Measurements from ENCODE around the gene THSD7A.
A peak's percentile ranks its signal among the peaks of the same experiment; 100 is the strongest.

THSD7A gene

DNA sequence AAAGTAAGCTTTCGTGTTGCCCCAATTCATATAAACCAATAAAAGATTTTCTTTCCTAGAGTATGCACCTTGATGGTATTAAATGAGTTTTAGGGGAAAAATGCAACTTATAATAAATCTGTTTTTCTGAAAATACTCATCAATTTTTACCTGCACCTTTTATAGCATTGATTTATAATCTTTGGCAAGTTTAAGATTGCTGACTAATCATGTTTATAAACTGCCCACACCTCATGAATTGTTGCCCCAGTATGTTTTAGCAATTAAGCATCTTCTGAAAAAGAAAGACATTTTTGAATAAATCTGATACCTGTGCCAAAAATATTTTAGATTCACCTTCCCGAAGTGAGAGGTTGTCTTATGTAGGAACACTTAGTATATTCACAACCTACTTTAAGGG is 420.0 kb downstream of the THSD7A start:
- no peak for DNase-seq (ENCODE audit: low spot score)

DNA sequence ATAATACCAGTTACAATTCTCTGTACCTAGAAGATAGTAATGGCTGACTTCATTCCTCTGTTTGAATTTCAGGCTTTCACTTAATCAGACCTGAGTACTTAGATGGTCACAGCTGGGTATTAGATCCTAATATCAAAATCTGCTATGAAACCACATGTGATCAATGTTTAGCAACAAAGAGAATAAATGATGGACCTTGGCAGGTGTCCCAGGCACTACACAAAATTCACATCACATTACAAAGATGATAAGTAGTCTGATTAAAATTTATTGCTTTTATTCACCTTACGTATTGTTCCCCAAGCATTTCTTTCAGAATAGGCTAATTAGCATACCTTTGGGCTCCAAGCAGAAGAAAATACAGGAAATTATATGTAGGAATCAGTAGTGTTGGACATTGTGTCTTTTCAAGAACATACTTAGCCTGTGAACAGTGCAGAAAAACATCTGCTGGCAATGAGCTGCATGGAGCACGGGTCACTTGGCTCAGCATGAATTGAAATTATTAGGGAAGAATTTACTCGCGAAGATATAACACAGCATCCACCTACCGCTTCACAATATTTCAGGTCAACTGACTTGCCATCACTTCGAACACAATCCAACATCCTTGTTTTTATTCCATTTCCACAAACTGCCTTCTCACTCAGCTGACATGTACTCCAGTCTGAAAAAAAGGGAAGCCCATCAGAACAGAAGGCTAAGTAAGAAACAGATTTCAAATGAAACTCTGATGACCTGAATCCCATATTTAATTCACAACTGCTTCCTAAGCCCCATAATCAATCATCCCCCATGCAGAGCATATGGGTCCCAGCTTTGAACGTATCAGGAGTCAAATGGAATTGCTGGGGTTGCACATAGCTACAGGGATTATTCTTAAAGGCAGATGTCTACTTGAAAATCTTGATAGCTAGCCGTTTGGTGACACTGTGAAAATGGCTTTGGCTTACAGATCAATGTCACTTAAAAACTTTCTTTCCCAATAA is 421.0 kb downstream of the THSD7A start:
- no peak for DNase-seq (ENCODE audit: low spot score)

DNA sequence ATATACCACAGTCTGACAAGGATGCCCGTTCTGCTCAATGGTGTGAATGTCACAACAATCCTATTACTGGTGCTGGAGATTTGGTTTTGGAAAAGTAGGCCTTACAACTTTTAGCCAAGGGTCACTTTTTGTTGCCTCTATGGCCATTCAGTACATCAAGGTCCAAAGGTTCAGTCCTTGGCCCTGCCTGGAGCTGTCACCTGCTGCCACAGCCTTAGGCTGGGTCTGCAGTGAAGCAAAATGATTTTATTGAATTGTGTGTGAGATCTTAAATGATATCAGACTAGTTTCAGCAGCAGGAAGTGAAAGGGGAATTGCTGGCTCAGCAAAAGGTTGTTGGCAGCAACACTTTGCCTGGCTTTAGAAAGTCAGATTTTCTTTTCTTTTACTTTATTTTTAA is 427.6 kb downstream of the THSD7A start:
- no peak for DNase-seq (ENCODE audit: low spot score)

DNA sequence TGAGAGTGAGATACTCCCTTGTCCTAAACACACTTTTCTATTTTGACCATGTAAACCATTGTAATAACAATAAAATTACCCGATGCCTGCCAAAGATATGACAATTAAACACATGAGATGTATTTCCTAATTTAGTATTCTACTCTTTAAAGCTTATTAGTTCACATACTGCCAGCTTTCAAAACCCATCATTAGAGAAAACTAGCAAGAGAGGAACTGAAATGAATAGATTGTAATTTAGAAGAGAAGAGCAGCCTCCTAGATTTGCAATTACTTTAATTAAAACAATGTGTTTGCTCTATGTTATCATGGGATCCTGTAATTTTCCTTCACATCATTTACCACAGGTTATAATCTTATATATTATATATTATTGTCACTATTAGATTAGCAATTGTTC is 428.2 kb downstream of the THSD7A start:
- DNase-seq (ENCODE audit: low spot score): no peak

DNA sequence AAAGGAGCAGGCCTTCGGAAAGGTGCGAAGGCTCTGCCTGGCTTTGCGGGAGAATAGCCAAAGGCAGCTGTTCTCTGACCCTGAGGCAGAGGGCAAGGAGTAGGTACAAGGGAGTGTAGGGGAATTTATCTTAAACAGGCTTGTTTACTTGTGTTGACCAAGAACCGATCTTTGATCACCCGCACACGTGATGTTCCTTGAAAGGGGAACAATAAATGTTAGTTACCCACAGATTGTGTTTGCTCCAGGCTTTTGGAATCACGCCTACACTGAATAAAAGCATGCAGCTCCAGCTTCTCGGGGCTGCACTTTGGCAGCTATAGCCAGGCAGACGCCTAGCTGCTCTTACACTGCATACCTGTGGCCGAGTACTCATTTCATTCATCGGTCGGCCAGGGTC is 437.6 kb downstream of the THSD7A start:
- DNase-seq (ENCODE audit: low spot score): no peak

DNA sequence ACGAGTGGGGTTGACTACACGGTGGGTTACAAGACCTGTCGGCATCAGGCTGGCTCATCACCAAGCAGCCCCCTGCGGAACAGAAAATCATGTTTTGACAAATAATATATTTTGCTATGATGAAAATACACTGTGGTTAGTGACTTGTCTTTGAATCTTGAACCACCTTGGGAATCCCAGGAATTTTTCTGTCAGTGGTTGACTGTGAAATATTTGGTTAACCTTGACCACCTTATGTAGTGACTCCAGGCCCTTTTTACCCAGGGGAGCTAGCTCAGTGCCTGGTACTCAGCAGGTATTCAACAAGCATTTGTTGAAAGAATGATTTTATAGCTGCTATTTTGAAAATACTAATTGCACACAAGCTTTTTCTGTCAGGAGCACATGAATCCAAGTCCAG is 452.4 kb downstream of the THSD7A start:
- no peak for DNase-seq (ENCODE audit: low spot score)

DNA sequence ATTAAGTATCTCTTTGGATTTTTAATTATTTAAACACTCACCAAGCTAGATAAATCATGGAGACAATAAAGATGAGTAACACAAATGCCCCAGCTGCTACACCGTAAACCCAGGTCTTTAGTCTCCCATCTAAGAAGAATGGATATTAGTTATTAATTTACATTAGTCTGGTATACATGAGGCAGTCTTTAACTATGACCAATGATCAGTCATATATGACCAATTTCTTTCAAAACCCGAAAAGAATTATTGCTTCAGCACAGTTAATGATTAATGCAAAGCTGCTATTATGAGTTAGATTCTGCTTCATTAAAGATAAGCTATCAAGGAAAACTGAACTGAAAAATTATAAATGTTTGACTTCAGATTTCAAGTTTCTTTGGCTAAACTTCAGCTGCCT is 455.5 kb downstream of the THSD7A start:
- DNase-seq (ENCODE audit: low spot score): no peak

DNA sequence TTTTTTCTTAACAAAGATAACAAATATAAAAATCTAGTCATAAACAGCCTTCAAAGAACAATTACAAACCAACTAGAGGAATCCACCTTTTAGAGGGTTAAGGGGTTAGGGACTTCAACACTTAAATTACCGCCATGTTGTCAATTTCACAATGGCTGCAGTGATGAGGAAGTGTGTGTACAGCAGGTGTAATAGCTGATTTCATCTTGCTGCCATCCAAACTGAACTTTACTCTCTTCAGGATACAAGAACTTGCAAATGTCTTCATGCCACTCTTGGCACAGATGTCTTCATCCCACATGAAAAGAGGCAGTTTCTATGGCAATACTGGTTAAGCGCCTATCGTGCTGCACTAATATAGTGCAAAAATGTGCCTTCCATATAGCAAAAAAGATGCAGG is 457.4 kb downstream of the THSD7A start:
- DNase-seq (ENCODE audit: low spot score): no peak

DNA sequence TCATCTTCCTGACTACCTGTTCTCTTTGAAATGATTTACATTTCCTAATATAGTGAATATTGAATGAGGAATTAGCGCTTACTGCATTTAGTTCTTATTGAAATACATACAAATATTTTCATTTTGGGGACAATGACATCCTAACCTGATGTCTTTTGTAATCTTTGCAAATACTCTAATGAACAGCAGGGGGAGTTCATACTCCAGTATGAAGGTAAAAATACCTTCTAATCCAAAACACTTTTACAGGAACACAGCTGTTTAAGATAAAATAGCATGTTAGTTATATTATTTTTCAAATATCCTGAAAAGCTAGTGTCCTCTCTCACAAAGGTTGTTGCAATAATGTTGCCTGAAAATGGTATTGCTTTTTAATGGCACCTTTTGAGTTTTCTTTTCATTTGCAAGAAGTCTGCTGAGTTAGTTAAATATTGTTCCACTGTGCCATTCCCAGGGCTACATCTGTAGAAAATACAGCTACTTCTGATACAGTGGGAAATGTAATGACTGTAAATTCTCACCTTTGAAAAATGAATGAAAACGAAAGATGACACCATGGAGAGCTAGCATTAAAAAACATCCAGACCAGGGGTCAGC is 458.4 kb downstream of the THSD7A start:
- no peak for DNase-seq (ENCODE audit: low spot score)

DNA sequence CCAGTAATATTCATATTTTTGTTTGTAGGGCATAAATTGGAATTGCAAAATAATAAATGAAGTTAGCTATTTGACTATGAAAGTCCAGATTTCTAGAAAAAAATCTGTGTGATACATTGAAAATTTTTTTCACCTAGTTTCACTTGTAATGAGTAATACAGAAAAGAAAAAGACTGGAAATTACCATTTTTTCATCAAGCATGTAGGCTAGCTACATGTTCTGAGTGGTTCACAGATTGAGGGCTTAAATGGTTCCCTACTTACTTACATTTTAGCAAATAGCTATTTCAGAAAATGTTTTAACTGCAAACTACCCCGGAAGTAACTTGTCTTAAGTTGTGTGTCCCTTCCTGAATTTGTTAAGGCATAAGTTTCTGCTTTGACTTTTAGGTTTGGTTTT is 462.3 kb downstream of the THSD7A start:
- no peak for DNase-seq (ENCODE audit: low spot score)

DNA sequence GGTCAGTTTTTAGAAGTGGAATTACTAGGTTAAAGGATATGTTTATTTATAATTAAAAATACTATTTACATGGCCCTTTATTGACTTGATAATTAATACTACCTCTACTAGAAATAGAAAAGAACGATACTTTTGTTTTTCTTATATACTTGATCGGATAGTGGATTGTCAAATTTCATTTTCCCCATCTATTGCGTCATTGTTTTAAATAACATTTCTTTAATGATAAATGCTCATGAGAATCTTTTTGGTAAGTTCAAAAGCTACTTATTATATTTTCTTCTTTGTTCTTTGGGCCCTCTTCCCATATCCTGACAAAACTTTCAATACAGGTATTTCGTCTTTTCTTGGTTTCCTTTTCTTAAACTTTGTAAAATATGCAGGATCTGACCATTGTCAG is 465.9 kb downstream of the THSD7A start:
- no peak for DNase-seq (ENCODE audit: low spot score)

DNA sequence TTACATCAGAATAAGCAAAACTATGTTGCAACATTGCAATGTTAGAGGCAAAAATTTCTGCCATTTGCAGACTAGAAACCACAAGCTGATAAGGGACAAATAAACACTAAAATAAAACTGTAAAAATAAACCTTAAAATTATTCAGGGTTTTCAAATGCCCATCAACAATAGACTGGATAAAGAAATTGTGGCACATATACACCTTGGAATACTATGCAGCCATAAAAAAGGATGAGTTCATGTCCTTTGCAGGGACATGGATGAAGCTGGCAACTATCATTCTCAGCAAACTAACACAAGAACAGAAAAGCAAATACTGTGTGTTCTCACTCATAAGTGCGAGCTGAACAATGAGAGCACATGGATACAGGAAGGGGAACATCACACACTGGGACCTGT is 473.4 kb downstream of the THSD7A start:
- DNase-seq (ENCODE audit: low spot score): no peak

DNA sequence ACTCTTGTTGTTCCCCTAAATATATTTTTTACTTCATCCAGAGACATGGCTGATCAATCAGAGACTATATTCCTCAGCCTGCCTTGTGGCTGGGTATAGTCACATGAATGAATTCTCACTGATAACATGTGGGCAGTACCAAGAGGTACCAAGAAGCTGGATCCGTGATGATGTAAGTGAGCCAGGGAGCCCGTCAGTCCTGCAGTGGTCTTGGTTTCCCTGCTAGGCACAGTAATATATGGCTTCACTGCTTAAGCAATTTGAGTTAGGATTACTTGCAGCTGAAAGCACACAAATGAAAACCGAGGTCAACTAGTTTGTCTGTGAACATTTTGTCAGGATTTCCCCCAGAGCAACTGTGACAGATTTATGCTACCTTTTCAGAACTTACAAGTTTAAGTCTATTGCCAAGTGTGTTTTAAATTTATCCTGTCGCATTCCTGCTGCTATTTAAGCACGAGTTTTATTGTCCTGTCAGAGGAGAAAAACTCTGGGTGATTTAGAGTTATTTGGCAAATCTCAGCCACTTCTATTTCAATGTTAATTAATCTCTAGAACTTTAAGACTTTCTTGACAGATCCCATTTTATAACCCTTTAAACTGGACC is 476.5 kb downstream of the THSD7A start:
- DNase-seq (ENCODE audit: low spot score): no peak

DNA sequence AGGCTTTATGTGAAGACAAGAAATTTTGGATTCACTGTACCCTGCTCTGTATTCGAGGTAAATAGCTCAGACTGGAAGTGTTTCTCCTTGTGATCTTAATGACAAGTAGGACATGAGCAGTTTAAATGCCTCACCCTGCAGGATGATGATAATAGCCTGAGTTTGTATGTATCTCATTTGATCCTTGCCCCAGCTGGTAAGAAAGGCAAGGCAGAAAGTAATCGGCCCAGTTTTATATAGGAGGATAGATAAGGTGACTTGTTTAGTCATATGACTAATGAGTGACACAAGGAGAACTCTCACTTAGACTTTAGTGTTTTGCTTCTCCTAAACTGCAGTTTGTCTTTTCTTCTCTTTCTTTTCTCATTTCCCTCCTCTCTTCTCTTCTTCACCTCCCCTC is 485.7 kb downstream of the THSD7A start:
- no peak for DNase-seq (ENCODE audit: low spot score)

DNA sequence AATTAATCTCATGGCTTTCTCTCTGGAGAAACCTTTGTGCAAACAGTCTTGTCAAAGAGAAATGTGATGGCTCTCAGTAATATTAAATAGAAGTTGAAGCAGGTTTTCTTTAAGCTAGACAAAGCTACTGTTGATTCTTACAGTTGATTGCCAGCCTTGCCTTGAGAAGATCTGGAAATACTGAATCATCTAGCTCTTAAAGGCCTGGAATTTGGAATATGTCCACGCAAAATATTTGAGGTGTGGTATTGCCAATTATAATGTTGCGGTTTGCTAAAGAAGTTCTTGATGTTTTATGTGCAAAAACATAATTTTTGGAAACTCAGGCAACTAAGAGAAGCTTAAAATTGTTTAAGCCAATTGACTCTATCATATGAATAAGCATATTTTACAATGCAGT is 486.4 kb downstream of the THSD7A start:
- DNase-seq (ENCODE audit: low spot score): peak; percentile 38

DNA sequence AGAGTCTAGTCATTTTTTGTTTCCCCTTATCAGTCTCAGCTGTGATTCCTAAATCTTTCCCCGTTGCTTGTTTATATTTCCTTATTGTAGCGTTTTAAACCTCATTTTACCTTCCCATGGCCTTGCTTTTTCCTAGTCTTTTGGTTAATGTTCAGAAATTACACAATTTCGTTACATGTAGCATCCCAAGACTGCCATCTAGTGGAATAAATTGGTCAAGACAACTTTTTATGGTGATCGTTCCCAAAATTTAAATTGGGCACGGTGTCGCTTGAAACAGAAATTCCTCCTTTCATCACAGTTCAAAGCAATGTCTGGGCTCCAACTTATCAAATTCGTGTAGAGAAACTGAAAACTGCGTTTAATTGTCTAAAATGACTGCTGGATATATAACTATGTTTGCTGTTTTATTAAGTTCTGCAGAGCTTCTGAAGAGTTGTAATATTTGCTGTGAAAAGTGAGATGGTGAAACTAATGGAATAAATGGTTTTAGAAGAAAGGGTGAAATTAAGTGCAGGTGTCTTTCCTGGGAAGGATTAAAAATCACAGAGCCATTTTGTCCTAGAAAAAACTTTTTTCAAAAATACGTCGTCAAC is 488.1 kb downstream of the THSD7A start:
- peak; percentile 45 for DNase-seq (ENCODE audit: low spot score)

DNA sequence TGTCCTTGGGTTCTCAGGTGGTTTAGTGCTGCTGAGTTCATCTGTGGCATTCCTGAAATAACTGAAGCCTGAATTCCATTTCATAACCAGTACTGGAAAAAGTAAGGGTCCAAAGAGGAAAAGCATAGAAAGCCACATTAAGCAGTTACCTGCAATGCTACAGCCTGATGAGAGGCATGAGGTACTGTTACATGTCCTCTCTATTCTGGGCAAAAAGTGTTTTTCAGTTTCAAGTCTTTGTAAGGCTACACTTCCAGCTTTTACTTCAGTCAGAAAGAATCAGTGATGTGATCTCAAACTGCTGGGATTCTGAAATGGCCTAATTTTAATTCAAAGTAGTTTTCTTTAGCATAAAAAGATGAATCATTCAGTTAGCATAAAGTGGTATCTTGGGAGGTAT is 488.9 kb downstream of the THSD7A start:
- no peak for DNase-seq (ENCODE audit: low spot score)

DNA sequence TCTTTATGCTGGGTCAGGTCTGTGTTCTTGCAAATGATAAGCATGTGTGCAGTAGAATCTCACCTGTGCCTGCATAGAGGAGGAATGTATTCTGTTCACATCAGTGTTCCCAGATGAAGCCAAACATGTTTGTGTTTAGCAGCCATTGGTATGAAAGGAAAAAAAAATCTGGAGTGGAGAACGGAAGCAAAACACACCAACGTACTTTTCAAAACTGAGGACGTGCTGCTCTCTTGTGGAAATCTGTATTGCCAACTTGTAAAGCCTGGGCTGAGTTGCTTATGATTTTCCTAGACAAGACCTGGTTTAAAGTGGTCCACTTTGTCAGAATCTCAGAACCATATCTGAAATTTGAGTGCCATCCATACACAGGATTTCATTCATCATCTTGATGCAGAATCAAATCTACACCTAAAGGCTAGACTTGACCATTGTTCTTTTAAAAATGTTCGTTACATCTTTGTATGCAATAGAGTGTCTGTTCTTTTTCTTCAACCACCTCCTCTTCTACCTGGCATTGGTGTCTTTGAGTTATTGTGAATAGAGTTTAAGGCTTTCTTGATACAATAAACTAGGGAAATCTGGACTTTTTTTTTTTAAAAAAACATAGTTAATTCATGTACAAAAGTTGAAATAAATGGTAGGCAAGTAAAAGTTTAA is 490.6 kb downstream of the THSD7A start:
- DNase-seq (ENCODE audit: low spot score): no peak

DNA sequence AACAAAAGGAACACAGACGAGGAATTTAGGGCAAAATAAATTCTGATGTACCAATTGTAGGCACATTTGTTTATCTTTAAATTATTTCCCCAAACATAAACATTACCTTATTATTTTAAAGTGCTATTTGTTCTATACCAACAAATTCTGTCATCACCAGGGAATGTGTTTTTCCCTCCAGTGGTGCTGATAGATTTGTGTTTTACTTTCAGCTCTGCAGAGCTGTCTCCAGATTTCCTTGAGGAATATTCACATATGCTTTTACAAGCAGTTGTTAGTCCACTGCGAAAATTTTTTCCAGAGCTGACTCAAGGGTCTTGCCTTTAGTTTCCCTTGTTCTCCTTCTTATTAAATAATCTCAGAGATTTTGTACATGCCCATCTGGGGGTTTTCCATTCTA is 495.6 kb downstream of the THSD7A start:
- DNase-seq (ENCODE audit: low spot score): no peak

DNA sequence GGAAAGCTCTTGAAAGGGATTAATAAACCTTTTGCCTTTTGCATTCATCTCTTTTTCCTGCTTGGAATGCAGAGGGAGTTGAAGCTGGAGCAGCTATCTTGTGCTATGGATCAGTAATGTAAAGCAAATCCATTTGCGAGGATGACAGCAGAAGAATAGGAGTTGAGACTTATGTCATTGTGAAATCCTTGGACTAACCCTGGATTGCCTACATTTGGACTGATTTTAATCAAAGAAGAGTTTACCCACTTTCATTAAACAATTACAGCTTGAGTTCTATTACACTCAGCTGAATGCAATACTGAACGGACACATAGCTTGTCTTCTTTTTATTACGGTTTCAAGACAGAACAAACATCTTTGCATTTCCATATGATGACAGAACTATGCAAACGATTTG is 496.1 kb downstream of the THSD7A start:
- no peak for DNase-seq (ENCODE audit: low spot score)

DNA sequence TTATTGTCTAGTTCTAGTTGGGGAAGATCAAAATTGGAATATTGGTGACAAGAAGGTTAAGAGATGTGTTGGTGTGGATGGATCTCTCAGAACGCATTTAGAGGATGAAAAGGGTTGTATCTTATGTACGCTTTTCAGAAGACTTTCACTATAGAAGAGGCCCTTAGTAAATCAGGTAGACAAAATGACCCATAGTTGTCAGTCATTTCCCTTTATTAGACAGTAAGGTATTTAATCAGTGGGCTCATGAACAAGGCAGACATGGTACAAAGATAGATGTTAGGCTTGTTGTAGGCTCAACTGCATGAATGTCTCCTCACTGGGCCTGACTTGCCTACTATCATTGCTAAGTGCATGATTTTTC is 499.2 kb downstream of the THSD7A start:
- no peak for DNase-seq (ENCODE audit: low spot score)

DNA sequence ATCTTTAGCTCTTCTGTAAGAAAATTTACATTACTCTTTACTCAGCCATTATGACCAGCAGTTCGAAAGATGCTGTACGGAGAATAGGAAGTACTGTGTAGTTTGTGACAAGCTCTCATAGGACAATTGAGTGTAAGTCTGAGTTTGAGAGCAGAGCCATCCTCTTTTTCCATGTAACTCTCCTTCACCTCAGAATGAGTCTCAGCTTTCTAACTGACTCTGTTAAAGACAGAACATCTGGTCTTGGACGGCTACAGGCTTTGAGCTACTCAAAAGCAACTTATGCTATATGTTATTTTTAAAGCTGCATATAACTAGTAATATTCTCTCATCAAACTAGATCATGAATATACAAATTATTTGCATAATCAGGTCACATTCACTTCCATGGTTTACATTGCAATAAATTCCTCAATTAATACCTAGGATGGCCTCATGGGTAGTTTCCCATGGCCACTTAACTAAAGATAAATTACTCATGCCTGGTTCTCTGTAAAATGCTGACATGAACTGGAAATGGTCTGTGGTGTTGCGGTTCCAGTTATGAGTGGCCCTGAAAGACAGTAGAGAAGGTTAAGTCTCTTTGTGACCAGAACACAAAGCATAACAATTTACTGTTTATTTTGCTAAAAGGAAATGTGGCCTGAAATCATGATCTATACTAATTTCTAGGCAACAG is 499.7 kb downstream of the THSD7A start:
- no peak for DNase-seq (ENCODE audit: low spot score)
